Keratinocyte (primary cell): ENCODE data around the gene EFCAB6. TPM values are rescaled to one million over a fixed set of nuclear protein-coding genes. Genes with fewer than 3 reads are reported as not detected.

Experiments
- DNase-seq: peaks from one replicate; pipeline ENCODE4 v3.0.0-alpha.2; 2011; ENCODE audit warnings: low read depth, missing footprints, low spot score
- FAIRE-seq: peaks from 2 replicates; lab custom pipeline; 2011; peaks lifted over from hg19 to GRCh38; lab: Jason Lieb, UNC
- H2AFZ ChIP-seq: 2 replicates; pipeline ENCODE4 v1.6.0; 2012; ENCODE audit warnings: low read length, control low read depth, inconsistent platforms; ENCODE audit not compliant: control insufficient read depth
- H3K27ac ChIP-seq: 2 replicates; pipeline ENCODE4 v1.5.1; 2011; ENCODE audit warnings: low read length; ENCODE audit not compliant: control insufficient read depth, insufficient read depth
- H3K27me3 ChIP-seq: 3 replicates; pipeline ENCODE4 v1.6.0; 2011; ENCODE audit warnings: low read length; ENCODE audit not compliant: control insufficient read depth, insufficient read depth; ENCODE audit errors: extremely low read depth
- H3K36me3 ChIP-seq, 2 experiments: 2 replicates in 1 of 2; 3 replicates in 1 of 2; pipeline ENCODE4 v1.5.1; 2011; ENCODE audit warnings: low read length in 2 of 2, mild to moderate bottlenecking in 1 of 2; ENCODE audit not compliant: control insufficient read depth in 2 of 2, insufficient read depth in 2 of 2; ENCODE audit errors: extremely low read depth in 1 of 2
- H3K4me1 ChIP-seq: 3 replicates; pipeline ENCODE4 v1.5.1; 2011; ENCODE audit warnings: low read length; ENCODE audit not compliant: control insufficient read depth, insufficient read depth; ENCODE audit errors: extremely low read depth
- H3K4me2 ChIP-seq: 3 replicates; pipeline ENCODE4 v1.6.0; 2011; ENCODE audit warnings: low read depth, low read length; ENCODE audit not compliant: control insufficient read depth, insufficient read depth; ENCODE audit errors: extremely low read depth
- H3K4me3 ChIP-seq, 3 experiments: fragments of 200-600 bp in 1 of 3; sonication (generic) in 1 of 3; 2 replicates in 2 of 3; 3 replicates in 1 of 3; pipeline ENCODE4 v1.5.1; 2011 to 2016; ENCODE audit warnings: low read length in 3 of 3, mild to moderate bottlenecking in 3 of 3, control low read depth in 2 of 3, inconsistent platforms in 1 of 3, low read depth in 1 of 3, mixed read lengths in 1 of 3, mixed run types in 1 of 3, moderate library complexity in 1 of 3; ENCODE audit not compliant: control insufficient read depth in 2 of 3, insufficient read depth in 2 of 3; ENCODE audit errors: extremely low read depth in 1 of 3
- H3K79me2 ChIP-seq: 2 replicates; pipeline ENCODE4 v1.6.0; 2012; ENCODE audit warnings: low read length; ENCODE audit not compliant: control insufficient read depth, insufficient read depth
- H3K9ac ChIP-seq: 3 replicates; pipeline ENCODE4 v1.6.0; 2011; ENCODE audit warnings: low read length; ENCODE audit not compliant: control insufficient read depth, insufficient read depth; ENCODE audit errors: extremely low read depth
- H3K9me1 ChIP-seq: 3 replicates; pipeline ENCODE4 v1.6.0; 2011; ENCODE audit warnings: low read length; ENCODE audit not compliant: control insufficient read depth, insufficient read depth; ENCODE audit errors: extremely low read depth
- H3K9me3 ChIP-seq: 2 replicates; pipeline ENCODE4 v1.5.1; 2012; ENCODE audit warnings: low read depth, low read length; ENCODE audit not compliant: control insufficient read depth
- H4K20me1 ChIP-seq: 3 replicates; pipeline ENCODE4 v1.6.0; 2011; ENCODE audit warnings: low read length; ENCODE audit not compliant: control insufficient read depth, insufficient read depth; ENCODE audit errors: extremely low read depth
- CTCF ChIP-seq, 3 experiments: IDR thresholded peaks in 1 of 3; conservative IDR thresholded peaks in 1 of 3; optimal IDR thresholded peaks in 1 of 3; 2 replicates in 2 of 3; 3 replicates in 1 of 3; pipeline versions ENCODE3 to v1.5.1; 2011; ENCODE audit warnings: low read length in 3 of 3, mild to moderate bottlenecking in 3 of 3, moderate library complexity in 2 of 3, control low read depth in 1 of 3, inconsistent platforms in 1 of 3; ENCODE audit not compliant: insufficient read depth in 2 of 3; ENCODE audit errors: extremely low read depth in 1 of 3
- EZH2 ChIP-seq: IDR thresholded peaks from one replicate; pipeline ENCODE4 v1.6.1; 2012; ENCODE audit warnings: inconsistent platforms, mild to moderate bottlenecking, low read length, moderate library complexity
- dilution Hi-C: fragments of 300-500 bp; cut with MboI; formaldehyde crosslinking; loops from one replicate; pipeline ENCODE4 v1.7.0; 2020; ENCODE audit warnings: low sequenced_read_pairs; ENCODE audit not compliant: extremely low pct_ligation_motif_present
- polyA plus RNA-seq, 5 experiments: library from polyadenylated mRNA; depleted of rRNA in 3 of 5; stranded (reverse) in 3 of 5; stranded (forward) in 1 of 5; unstranded in 1 of 5; fragments of >200 nt; gene quantifications; 1 replicate in 1 of 5; 2 replicates in 3 of 5; 3 replicates in 1 of 5; pipeline versions ENCODE4 v1.2.1 to v1.2.3, GENCODE V29; 2011 to 2012; ENCODE audit warnings: missing spikeins in 2 of 5, low read depth in 1 of 5, low replicate concordance in 1 of 5

Gene EFCAB6
- polyA plus RNA-seq, 1 donor (not counting 4 experiments of a cell fraction or from before 2014, with no cell fraction given): 0.18 TPM

DNA sequence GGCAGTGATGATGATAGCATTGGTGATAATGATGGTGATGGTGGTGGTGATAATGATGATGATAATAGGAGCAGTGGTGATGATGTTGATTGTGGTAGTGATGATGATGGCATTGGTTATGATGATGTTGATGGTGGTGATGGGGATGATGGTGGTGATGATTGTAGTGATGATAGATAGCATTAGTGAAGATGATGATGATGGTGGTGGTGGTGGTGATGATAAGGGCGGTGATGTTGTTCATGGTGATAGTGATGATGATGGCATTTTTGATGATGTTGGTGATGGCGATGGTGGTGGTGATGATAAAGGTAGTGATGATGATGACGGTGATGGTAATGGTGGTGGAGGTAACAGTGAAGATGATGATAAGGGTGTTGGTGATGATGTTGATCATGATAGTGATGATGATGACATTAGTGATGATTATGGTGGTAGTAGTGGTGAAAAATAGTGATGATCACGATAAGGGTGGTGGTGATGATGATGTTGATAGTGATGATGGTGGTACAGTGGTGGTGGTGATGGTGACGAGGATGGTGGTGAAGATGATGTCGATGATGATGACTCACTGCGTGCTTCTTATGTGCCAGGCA lies 307.3 kb downstream of the EFCAB6 start:
- Histone ChIP-seq H3K4me3 (no peak overlapping the region), H3K79me2 (no peaks in the 10 kb centered on the region), H3K4me2 (no peak overlapping the region), H3K4me1 (no peaks in the 10 kb centered on the region), H3K27me3 (no peaks in the 10 kb centered on the region), H3K9me3 (no peaks in the 10 kb centered on the region), H2AFZ (no peak overlapping the region), H3K36me3 (no peaks in the 10 kb centered on the region), H4K20me1 (no peaks in the 10 kb centered on the region), H3K9me1 (no peaks in the 10 kb centered on the region), H3K9ac (no peak overlapping the region), H3K27ac (no peak overlapping the region)
- dilution Hi-C loops: no loop called here
- TF ChIP-seq CTCF (optimal IDR thresholded peaks at IDR 0.05 in 1 of 3, IDR thresholded peaks at IDR 0.05 in 1 of 3, conservative IDR thresholded peaks at IDR 0.05 in 1 of 3; ENCODE audit: extremely low read depth in 1 of 3, insufficient read depth in 2 of 3, low read length in 3 of 3): no peak
- TF ChIP-seq EZH2: no peak
- DNase-seq: no peak
- no peak for FAIRE-seq

GRCh38 chr22:43504068-43504467 lies 308.0 kb downstream of the EFCAB6 start:
- DNase-seq: no peak
- Histone ChIP-seq H3K4me1 (no peaks in the 10 kb centered on the region), H3K9me3 (no peaks in the 10 kb centered on the region), H3K36me3 (no peaks in the 10 kb centered on the region), H3K27ac (no peak overlapping the region), H3K79me2 (no peaks in the 10 kb centered on the region), H3K9me1 (no peaks in the 10 kb centered on the region), H3K4me3 (no peak overlapping the region), H3K4me2 (no peak overlapping the region), H2AFZ (no peak overlapping the region), H4K20me1 (no peaks in the 10 kb centered on the region), H3K27me3 (no peaks in the 10 kb centered on the region), H3K9ac (no peak overlapping the region)
- FAIRE-seq: no peak
- no peak for TF ChIP-seq EZH2
- TF ChIP-seq CTCF (optimal IDR thresholded peaks at IDR 0.05 in 1 of 3, IDR thresholded peaks at IDR 0.05 in 1 of 3, conservative IDR thresholded peaks at IDR 0.05 in 1 of 3; ENCODE audit: extremely low read depth in 1 of 3, insufficient read depth in 2 of 3, low read length in 3 of 3): no peak
- dilution Hi-C loops: no loop called here
